NCI-H510A treated with DMSO at 0.1 percent for 48 hours (cell line): ENCODE results near the gene KRT40.
"Not testable (repeated sequence)": the region's sequence is repeated elsewhere in the genome, so short reads cannot be mapped to it uniquely, and the experiment has no call there.

Source experiments
- DNase-seq: peaks from one replicate; lab custom pipeline; 2025; lab: John Stamatoyannopoulos, UW

Gene KRT40

GRCh38 chr17:40984226-40984625, at the start of gene KRT40:
TSS of gene KRT40 (minus strand) at chr17:40984326. CDS start at chr17:40984273, 53 bp downstream.
- no peak for DNase-seq

GRCh38 chr17:41029633-41030245, 45.6 kb upstream of the KRT40 start, which contains the start of gene KRTAP1-4:
TSS of gene KRTAP1-4 (minus strand) at chr17:41030195. CDS start at chr17:41030078, 117 bp downstream.
- no peak for DNase-seq

GRCh38 chr17:41026715-41027471, 42.8 kb upstream of the KRT40 start, which contains the start of gene KRTAP1-5:
TSS of gene KRTAP1-5 (minus strand) at chr17:41027208. CDS start at chr17:41027155, 53 bp downstream.
- DNase-seq = no peak

- no peak for DNase-seq
These were observed 40.6 kb upstream of the KRT40 start for GRCh38 chr17:41024697-41025096.

GRCh38 chr17:41020336-41020735, 36.2 kb upstream of the KRT40 start:
- no peak for DNase-seq

GRCh38 chr17:41019415-41019814, 35.3 kb upstream of the KRT40 start:
- no peak for DNase-seq

- DNase-seq = no peak
These were observed 34.4 kb upstream of the KRT40 start for GRCh38 chr17:41018541-41018940.

- DNase-seq = no peak
These were observed 32.6 kb upstream of the KRT40 start for GRCh38 chr17:41016578-41017215.

- DNase-seq = no peak
These were observed 31.3 kb upstream of the KRT40 start for GRCh38 chr17:41015454-41015853.

- no peak for DNase-seq
These were observed 29.5 kb upstream of the KRT40 start for GRCh38 chr17:41013606-41014005.

GRCh38 chr17:41013181-41013580, 29.1 kb upstream of the KRT40 start:
- no peak for DNase-seq

GRCh38 chr17:41012326-41013120, 28.4 kb upstream of the KRT40 start:
- DNase-seq = peak; percentile 39

- DNase-seq = no peak
These were observed 26.3 kb upstream of the KRT40 start for GRCh38 chr17:41010441-41010840.

GRCh38 chr17:41009936-41010335, 25.8 kb upstream of the KRT40 start:
- DNase-seq = no peak

- DNase-seq = peak; percentile 87
These were observed 25.2 kb upstream of the KRT40 start for GRCh38 chr17:41009301-41009760.

- peak; percentile 90 for DNase-seq
These were observed 24.7 kb upstream of the KRT40 start, which contains the start of gene KRTAP3-1 for GRCh38 chr17:41008811-41009210. TSS of gene KRTAP3-1 (minus strand) at chr17:41009128. CDS start at chr17:41009074, 54 bp downstream.

GRCh38 chr17:41004397-41004796, 20.3 kb upstream of the KRT40 start:
- DNase-seq = peak; percentile 65

- no peak for DNase-seq
These were observed 19.8 kb upstream of the KRT40 start for GRCh38 chr17:41003926-41004325.

GRCh38 chr17:41002814-41003213, 18.7 kb upstream of the KRT40 start:
- DNase-seq = no peak

GRCh38 chr17:41001795-41002194, 17.7 kb upstream of the KRT40 start:
- DNase-seq = no peak

GRCh38 chr17:40999563-40999962, 15.4 kb upstream of the KRT40 start, which contains the start of gene KRTAP3-2:
TSS of gene KRTAP3-2 (minus strand) at chr17:40999906. CDS start at chr17:40999853, 53 bp downstream.
- not testable (repeated sequence) for DNase-seq

- no peak for DNase-seq
These were observed 13.2 kb upstream of the KRT40 start for GRCh38 chr17:40997361-40997760.
